Endometrial microvascular endothelial cells (primary cell): Measurements from ENCODE around the gene ASXL1. TPM values are rescaled to one million over a fixed set of nuclear protein-coding genes. Genes with fewer than 3 reads are reported as not detected.

ENCODE experiments used
- in situ Hi-C: cut with HindIII; loops from 2 replicates; pipeline ENCODE4 v1.10.0; 2017; ENCODE audit warnings: low sequenced_read_pairs, low pct_unique_long_range_greater_than_20kb; ENCODE audit errors: inconsistent ontology term
- total RNA-seq: library from RNA; depleted of rRNA; stranded (reverse); fragments of >200 nt; gene quantifications from one replicate; pipeline ENCODE4 v1.2.3, GENCODE V29; 2015; ENCODE audit errors: inconsistent ontology term

The ASXL1 gene
- total RNA-seq, 1 donor from 2014 or later = 23.5 TPM

DNA sequence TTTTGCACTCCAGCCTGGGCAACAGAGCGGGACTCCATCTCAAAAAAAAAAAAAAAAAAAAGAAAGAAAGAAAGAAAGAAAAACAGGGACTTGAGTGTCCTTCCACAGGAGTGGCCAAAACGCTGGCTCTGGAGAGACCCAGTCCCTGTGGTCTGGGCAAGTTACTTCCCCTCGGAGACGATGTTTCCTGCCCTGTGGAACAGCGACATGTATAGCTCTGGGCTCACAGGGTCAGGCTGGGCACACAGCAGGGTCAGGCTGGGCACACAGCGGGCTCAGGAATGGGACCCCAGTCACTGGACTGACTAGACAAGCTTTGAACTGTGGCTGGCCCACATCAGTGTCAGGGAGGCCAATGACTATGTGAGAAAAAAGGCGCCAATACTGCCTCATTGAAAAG, 110.7 kb downstream of the ASXL1 start:
- in situ Hi-C loops = no loop called here

DNA sequence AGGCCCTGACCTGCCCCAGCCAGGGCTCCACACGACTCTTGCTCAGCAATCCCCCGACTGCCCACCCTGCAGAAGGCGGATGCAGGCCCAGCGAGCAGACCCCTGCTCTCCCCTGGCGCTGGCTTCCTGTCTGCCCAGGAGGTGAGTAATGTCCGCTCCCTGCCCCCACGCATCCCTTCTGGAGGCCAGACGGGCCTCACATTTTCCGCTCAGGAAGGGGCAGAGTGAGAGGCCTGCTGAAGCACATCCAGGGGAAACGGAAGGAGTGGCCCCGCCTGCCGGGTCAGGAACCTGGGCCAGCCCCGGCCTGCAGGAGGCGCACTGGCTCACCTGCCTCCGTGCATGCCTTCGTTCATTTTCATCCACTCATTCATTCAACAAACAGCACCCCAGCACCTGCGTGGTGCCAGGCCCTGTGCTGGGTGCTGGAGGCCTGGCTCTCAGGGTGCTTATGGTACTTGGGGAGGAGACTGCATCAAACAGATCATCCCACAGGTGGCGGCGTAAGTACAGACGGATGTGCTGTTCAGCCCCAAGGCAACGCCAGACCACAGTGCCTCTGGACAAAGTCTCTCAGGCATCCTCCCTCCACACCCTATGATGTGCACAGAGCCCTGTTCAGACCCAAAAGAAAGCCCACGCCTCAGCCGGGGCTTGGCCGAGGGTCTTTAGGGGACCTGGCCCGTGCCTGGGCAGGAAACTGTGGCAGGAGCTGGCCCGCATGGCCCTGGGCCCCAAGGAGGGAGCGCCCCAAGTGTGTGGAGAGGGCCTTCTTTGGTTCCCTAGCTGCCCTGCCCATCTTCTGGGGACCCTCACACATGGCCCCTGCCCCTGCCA, 112.1 kb downstream of the ASXL1 start:
- in situ Hi-C loops = no loop called here

DNA sequence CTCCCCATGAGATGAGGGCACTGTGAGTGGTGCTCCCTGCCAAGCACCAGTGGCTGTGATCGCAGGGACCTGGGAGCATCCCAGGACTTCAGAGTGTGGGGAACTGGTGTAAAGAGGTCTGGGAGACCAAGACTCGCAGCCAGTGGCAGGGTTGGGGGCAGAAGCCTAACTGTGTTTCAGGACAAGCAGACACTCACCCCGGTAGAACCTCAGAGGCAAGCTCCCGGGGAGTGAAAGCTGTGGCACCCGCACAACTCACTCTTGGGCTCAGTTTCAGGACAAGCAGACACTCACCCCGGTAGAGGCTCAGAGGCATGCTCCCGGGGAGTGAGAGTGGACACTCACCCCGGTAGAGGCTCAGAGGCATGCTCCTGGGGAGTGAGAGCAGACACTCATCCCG, 112.8 kb downstream of the ASXL1 start:
- in situ Hi-C loops = no loop called here

DNA sequence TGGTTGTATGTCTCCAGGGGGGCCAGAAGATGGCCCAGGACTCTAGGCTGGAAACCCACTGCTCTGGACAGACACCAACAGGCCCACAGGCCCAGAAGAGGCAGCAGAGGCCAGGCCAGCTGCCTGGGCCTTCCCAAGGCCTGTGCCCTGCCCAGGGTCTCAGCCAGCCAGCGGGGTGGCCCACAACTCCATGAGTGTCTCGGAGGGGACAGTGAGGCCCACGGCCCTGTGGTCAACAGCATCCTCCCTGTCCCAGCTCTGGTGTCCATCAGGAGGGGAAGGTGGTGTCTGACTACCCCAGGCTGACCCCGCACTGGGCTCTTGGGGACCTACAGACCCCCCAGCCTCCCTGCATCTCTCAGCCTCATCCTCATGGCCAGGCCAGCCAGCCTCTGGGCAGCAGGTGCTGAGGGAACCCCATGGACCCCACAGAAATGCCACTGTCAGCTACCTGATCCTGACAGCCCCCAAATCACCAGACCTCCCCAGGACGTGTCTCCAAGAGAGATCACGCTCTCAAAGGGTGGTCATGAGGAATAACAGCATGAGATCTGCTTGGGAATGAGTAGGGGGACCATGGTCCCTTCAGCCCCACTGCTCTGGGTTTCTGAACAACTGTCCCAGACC, 114.6 kb downstream of the ASXL1 start:
- in situ Hi-C loops = no loop called here

DNA sequence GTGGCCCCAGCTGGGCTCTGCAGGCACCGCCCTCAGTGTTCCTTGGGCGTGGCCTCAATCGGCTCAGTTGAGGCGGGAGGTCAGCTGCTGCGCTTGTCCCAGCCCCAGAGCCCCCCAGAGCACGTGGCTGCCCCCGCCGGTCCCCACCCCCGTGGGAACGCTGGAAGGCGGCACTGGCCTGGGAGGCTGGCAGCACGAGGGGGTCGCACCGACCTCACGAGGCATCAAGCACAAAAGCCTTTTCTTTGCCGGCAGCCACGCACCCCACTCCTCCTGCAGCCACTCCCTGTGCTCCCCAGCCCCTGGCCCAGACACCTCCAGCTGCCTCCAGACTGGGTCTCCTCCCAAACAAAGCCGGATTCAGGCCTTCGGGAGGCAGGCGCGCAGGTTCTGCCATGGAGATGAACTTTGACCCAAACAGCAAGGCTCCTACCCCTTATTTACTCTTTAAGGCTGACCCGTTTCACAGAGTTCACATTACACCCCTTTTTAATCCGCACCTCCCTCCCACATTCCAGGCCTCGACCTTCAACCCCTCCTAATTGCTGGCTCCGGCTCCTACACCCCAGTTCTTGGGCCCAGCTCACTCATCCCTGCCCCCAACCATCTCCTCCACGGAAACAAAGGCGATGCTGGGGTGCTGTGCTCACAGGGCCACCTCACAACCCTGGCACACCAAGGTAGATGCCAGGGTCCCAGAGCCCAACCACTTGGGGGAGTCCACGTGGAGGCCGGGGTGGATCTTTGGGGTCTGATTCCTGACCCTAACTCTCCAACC, 115.3 kb downstream of the ASXL1 start:
- in situ Hi-C loops = no loop called here

DNA sequence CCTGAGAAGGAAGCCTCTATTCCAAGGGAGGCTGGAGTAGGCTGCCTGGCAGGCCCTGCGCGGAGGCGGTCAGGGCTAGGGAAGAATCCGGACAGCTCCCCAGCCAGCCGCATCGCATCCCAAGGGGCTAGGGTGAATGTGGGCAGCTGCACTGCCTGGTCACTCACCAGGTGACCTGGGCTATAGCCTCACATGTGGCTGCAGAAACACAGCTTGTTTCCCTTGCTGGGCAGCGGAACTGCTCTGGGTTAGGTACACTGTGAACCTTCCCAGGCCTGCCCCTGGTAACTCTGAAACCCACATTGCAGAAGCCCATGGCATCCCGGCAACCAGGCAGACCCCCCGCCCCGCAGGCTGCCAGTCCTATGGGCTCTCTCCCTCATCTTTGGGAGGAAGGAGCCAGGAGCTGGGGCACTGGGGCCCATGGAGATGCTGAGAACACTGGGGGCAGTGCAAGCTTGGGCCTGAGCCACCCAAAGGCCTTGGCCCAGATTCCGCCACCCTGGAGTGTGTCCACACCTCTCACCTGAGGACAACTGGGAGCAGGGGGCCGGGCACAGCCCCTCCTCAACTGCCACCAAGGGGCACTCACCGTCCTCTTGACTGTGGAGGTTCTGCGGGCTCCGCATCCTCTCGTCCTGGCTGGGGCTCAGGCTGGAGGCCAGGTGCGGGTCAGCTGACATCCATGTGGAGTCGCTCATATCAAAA, 116.0 kb downstream of the ASXL1 start:
- in situ Hi-C loops = no loop called here

DNA sequence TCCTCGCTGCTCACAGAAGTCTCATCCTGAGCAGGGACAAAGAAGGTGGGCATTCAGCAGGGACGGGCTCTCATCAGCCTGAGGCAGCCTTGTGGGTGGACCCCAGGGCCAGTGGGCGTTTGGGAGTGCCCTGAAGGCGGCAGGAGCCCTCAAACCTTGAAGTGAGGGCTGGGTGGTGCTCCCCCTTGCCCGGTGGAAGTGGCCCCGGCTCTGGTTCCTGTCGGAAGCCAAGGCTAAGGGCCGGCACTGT, 116.5 kb downstream of the ASXL1 start:
- in situ Hi-C loops = no loop called here

DNA sequence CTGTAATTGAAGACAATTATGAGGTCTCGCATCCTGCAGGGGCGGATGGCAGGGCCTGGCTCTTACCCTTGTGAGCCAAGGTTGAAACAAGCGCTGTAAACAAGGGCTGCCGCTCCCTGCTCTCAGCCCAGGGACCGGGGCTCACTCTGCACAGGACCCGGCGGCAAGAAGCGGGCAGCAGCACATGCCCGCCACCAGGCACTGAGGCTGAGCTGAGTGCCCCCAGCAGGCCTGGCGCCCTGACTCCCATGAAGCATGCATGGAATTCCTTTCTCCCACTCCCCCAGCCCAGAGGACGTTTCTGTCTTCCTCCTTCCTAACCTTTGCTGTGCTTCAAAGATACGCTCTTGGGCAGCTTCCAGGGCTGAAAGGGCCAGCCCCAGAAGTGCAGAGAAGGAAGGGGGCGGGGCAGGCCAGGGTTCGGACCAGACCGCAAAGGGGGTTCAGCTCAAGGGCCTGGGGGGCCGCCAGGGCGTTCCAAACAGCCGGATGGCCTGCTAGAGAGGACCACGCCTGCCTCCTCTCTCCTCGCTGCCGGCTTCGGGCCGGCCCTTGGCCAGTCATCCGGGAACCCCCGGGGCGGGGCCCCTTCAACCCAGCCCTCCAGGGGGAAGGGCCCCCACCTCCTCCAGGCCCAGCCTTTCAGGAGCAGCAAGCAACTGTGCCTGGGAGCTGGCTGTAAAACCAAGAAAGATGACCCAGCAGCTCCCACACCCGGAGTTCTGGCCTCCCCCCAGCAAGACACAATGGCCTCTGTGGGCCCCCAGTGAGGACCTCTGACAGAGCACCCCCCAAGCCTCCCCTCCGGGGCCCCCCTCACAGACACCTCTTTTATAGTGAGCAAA, 117.1 kb downstream of the ASXL1 start:
- in situ Hi-C loops = no loop called here

DNA sequence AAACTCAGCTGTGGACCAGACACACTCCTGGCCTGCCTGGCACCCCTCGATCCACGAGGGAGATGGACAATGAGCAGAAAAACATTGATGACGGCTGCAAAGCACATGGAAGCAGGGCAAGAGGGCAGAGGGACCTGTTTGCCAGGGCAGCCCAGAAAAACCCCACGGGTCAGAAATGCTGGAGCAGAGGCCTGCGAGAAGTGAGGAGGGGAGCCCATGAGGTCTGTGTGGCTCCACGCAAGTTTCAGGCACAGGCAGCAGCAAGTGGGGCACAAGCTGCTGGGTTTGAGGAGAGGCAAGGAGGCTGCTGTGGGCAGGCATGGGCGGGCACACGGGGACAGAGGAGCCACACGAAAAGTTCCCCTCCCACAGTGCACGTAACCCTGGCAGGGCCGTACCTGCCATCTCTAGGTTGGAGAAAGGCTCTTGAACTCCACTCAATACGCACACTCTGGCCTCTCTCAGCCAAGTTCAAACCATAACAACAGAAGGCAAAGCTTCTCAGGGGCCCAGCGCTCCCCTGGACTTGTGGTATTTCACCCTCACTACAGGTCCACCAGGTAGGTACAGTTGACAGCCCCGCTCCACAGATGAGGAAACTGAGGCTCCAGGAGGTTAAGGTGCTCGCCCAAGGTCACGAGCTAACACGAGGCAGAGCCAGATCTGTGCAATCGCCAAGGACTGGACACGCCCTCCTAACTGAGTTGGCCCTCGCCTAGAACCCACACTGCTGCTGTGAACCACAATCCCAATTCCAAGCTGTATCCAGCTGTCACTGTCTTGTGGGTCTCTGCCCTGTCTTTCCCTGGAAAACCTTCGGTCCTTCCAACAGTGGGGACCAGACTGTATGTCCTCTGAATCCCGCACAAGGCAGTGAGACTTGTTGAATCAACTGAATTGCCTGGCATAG, 118.8 kb downstream of the ASXL1 start:
- in situ Hi-C loops = no loop called here

DNA sequence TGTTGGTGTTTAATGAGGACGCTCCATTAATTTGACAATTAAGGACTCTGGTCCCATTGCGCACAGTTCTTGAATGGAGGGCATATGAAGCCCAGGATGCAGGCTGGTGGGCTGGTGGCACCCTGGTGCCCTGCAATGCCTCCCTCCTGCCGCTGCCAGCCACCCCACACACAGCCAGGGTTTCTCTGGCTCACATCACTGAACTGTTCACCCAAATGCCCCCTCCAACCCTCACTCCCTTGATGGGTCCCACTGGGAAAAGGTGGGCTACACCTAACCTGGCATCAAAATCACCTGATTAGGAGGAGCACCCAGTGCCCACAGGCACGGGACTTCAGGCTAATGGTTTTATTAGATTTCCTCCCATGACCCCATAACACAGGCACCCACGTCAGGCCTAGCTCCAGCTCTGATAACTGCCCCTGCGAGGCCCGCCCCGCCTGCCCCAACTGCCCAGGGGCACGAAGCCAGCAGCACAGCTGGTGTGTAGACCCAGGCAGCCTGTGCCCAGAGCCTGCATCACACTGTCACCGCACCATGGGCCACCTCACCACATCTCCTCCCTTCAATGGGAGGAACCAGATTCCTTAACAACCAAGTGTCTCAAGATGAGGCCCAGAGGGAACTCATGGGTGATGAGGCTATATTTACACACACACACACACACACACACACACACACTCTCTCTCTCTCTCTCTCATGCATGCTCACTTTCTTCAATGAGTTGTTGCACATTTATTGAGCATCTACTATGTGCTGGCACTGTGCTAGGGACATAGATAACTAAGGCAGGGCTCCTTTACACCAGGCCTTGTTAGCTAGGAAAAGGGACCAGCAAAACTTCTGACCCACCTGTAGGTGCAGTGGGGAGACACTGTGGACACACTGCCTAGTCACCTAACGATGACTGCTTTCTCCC, 119.7 kb downstream of the ASXL1 start:
- in situ Hi-C loops = no loop called here

DNA sequence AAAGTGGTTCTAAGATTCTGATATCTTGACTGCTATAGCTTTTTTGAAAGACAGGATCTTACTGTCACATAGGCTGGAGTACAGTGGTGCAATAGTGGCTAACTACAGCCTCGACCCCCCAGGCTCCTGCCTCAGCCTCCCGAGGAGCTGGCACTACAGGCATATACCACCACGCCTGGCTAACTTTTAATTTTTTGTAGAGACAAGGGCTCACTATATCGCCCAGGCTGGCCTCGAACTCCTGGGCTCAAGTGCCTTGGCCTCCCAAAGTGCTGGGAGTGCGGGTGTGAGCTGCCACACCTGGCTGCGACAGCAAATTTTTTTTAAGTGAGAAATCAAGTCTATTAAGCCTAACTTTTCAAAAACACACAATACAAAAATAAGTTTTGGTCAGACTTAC, 120.4 kb downstream of the ASXL1 start:
- in situ Hi-C loops = no loop called here

DNA sequence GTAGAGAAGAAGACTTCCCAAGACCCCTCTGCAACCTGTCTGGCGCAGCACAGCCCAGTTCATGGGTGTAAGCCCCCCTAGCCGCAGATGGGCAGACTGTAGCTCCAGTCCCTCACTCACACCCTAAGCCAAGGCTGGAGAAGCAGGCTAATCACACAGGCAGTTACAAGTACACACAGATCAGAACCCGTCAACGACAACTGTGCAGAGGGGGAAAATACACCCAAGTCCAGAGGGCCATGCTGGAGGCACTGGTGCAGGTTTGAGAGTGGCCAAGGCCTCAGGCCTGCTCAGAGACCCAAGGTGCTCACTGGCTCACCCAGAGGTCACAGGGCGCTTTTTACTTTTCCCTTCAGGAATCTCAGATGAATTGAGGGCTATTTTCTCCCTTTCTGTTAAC, 120.9 kb downstream of the ASXL1 start:
- in situ Hi-C loops = no loop called here

DNA sequence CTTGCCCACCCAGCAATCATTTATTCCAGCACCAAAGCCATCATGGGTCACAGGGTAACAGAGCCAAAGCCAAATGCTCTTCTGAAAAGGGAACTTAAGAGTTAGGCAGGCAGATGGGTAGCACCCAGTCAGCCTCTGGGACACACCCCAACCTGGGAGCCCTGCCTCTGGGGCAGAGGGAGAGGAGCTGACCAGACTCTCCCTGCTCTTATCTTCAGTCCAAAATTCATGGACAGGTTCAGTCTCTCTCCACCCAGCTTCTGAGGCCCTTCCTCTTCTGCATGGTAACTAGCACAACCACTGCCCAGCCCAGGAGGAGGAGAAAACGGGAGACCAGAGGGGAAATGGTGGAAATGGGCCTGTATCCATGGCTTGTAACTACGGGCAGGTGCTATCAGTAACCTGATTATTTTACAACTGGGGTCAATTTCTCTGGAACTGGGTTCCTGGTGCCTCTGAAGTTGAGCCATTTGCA, 121.6 kb downstream of the ASXL1 start:
- in situ Hi-C loops = no loop called here

DNA sequence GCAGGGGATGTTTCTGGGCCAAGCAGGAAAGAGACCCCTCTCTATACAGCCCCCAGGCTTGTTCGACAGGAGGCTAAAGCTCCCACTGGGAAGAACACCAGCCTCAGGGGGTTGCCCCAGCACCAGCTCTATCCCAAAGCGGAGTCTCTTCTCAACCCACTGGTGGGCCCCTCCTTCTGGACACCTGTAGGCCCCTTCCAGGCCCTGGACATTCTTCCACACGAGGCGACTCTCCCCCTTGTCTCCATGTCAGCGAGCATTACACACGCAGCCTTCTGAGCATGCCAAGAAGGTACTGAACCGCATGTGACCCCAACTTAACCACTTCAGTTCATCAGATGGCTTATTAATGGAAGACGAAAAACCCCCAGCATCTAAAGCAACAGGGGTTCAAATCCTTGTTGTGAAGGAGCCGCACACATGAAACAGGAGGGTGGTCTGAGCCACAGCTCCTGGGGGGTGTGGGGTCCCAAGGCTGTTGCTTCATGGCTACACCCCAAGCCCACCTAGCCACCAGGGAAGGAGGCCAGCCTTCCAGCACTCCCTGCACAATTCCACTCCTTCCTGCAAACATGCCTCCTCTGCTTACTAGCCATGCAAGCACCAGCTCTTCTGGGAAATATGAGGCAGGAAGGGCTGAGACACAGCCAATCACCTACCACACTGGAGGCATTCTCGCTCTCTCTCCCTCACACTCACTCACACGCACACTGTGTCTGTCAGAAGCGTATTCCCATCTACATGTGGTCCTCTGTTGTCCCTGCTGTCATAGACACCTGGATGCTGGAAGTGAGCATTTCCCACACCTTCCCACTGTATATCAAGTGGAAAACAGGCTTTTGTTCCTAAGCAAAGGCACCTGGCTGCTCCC, 122.5 kb downstream of the ASXL1 start:
- in situ Hi-C loops = no loop called here

DNA sequence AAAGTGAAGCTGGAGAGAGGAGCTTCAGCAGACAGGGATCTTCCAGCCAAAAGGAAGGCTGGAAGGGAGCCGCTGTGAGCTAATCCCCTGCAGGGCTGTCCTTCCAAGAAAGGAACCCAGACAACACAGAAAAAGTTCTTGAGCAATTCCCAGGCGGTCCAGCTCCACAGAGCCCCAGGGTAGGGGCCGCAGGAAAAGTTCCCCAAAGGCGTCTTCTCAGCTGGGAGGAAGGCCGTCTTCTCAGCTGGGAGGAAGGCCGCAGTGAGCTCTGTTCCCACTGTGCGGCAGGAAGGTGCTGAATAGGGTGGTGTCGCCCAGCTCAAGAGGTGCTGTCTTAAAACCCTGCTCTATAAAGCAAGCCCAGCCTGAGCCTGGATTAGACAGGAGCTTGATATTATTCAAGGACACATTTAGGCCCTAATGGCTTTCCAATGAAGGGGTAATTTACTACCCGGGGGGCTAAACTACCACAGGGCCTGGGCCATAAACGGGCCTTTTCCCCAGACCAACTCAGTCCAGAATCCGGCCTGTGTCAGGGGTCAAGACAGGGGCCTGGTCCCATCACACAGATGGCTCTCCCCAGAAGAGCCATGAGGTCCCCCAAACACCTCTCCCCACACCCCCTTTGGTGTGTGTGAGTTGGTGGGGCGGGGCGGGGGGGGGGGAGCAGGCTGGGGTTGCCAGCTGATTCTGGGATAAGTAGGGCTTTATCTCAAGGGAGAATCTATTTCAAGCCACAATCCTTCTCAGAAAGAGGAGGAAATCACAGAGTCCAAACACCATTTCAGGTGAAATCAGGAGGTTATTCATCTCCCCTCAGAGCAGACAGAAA, 123.4 kb downstream of the ASXL1 start:
- in situ Hi-C loops = no loop called here
